Trophoblast cell (in vitro differentiated cells and primary cell): ENCODE data around the gene IFT80.

Source experiments
- DNase-seq, 2 donors: peaks; one replicate each; pipeline ENCODE4 v3.0.0-alpha.2; 2016
- H2AFZ ChIP-seq: 2 replicates; pipeline ENCODE4 v1.6.1; 2013; ENCODE audit warnings: low read length, moderate library complexity, mild to moderate bottlenecking; ENCODE audit not compliant: insufficient read depth, poor library complexity
- H2AK5ac ChIP-seq: 2 replicates; pipeline ENCODE4 v1.6.1; 2013; ENCODE audit warnings: mild to moderate bottlenecking, low read length
- H2BK120ac ChIP-seq: 2 replicates; pipeline ENCODE4 v1.6.1; 2013; ENCODE audit warnings: low read length, mild to moderate bottlenecking, moderate library complexity; ENCODE audit not compliant: insufficient read depth, poor library complexity
- H2BK12ac ChIP-seq: 2 replicates; pipeline ENCODE4 v1.6.1; 2013; ENCODE audit warnings: mild to moderate bottlenecking, low read length, moderate library complexity
- H2BK5ac ChIP-seq: 2 replicates; pipeline ENCODE4 v1.6.1; 2013; ENCODE audit warnings: low read length, low read depth, moderate library complexity, mild to moderate bottlenecking; ENCODE audit not compliant: poor library complexity
- H3K14ac ChIP-seq: 2 replicates; pipeline ENCODE4 v1.6.1; 2013; ENCODE audit warnings: mild to moderate bottlenecking, low read length
- H3K18ac ChIP-seq: 2 replicates; pipeline ENCODE4 v1.6.1; 2013; ENCODE audit warnings: mild to moderate bottlenecking, low read length
- H3K23ac ChIP-seq: 2 replicates; pipeline ENCODE4 v1.6.1; 2013; ENCODE audit warnings: low read length
- H3K27ac ChIP-seq: 2 replicates; pipeline ENCODE4 v1.5.1; 2013; ENCODE audit warnings: low read depth, mild to moderate bottlenecking, inconsistent platforms, low read length, moderate library complexity
- H3K27me3 ChIP-seq: 2 replicates; pipeline ENCODE4 v1.6.1; 2013; ENCODE audit warnings: inconsistent platforms, mild to moderate bottlenecking, low read length, moderate library complexity; ENCODE audit not compliant: insufficient read depth
- H3K36me3 ChIP-seq, 2 experiments: 1 replicate in 1 of 2; 2 replicates in 1 of 2; pipeline ENCODE4 v1.6.1; 2013; ENCODE audit warnings: low read length in 2 of 2, mild to moderate bottlenecking in 2 of 2, moderate library complexity in 1 of 2; ENCODE audit not compliant: insufficient read depth in 2 of 2, control insufficient read depth in 1 of 2
- H3K4ac ChIP-seq: 2 replicates; pipeline ENCODE4 v1.6.1; 2013; ENCODE audit warnings: low read depth, mild to moderate bottlenecking, low read length, moderate library complexity
- H3K4me1 ChIP-seq, 2 experiments: 1 replicate in 1 of 2; 2 replicates in 1 of 2; pipeline ENCODE4 v1.6.1; 2013; ENCODE audit warnings: low read length in 2 of 2, mild to moderate bottlenecking in 2 of 2, moderate library complexity in 1 of 2; ENCODE audit not compliant: insufficient read depth in 2 of 2, control insufficient read depth in 1 of 2
- H3K4me2 ChIP-seq: 2 replicates; pipeline ENCODE4 v1.6.1; 2013; ENCODE audit warnings: inconsistent platforms, mild to moderate bottlenecking, low read length, moderate library complexity
- H3K4me3 ChIP-seq: 2 replicates; pipeline ENCODE4 v1.5.1; 2013; ENCODE audit warnings: mild to moderate bottlenecking, low read depth, low read length, inconsistent platforms
- H3K79me1 ChIP-seq: one replicate; pipeline ENCODE4 v1.6.1; 2013; ENCODE audit warnings: low read length
- H3K79me2 ChIP-seq: 2 replicates; pipeline ENCODE4 v1.6.1; 2013; ENCODE audit warnings: low read length, mild to moderate bottlenecking; ENCODE audit not compliant: control insufficient read depth, insufficient read depth, poor library complexity
- H3K9ac ChIP-seq: 2 replicates; pipeline ENCODE4 v1.6.1; 2013; ENCODE audit warnings: mild to moderate bottlenecking, low read length
- H3K9me3 ChIP-seq: 2 replicates; pipeline ENCODE4 v1.6.1; 2013; ENCODE audit warnings: low read depth, mild to moderate bottlenecking, control low read depth, inconsistent platforms, low read length; ENCODE audit not compliant: insufficient read depth
- H4K12ac ChIP-seq: 2 replicates; pipeline ENCODE4 v1.6.1; 2013; ENCODE audit warnings: low read depth, mild to moderate bottlenecking, low read length, moderate library complexity
- H4K8ac ChIP-seq: 2 replicates; pipeline ENCODE4 v1.6.1; 2013; ENCODE audit warnings: low read depth, mild to moderate bottlenecking, low read length, moderate library complexity
- H4K91ac ChIP-seq: one replicate; pipeline ENCODE4 v1.6.1; 2013; ENCODE audit warnings: low read depth, mild to moderate bottlenecking, low read length, moderate library complexity
- whole genome bisulfite sequencing: extraction: QIAGEN DNeasy Blood & Tissue Kit; methylation state at CpG from one replicate; pipeline ENCODE4 v1.1.7; 2013; ENCODE audit warnings: missing lambda C conversion rate; ENCODE audit not compliant: insufficient read length, insufficient coverage; ENCODE audit errors: extremely low coverage; 5-methylcytosine and 5-hydroxymethylcytosine counted together

IFT80 gene

DNA sequence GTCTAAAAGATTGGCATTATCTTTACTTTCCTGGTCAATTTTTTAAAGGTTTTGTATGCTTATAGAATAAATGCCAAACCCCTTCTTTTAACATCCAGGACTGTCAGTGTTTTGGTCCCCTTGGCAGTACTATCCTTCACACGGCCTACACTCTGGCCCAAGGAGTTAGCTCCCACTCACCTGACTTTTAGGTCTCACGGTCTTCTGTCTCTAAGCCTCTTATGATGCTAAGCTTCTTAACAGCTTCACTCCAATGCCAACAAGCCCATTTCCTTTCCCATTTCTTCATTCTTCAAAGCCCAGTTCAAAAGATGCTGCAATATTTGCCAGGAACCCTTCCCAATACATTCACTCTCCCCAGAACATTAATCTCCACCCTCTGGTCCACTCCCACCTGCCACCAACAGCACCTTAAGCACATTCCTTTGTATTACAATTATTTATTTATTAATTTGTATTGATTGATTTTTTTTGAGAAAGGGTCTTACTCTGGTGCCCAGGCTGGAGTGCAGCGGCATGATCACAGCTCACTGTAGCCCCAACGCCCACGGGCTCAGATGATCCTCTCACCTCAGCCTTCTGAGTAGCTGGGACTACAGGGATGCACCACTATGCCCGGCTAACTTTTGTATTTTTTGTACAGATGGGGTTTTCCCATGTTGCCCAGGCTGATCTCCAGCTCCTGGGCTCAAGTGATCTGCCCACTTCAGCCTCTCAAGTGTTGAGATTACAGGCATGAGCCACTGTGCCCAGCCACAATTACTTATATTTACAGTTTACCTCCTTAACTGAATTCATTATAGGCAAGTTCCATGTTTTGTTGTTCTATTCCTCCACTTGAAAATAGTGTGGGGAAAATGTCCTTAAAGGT is 27.8 kb downstream of the IFT80 start:
- H3K9me3 ChIP-seq: no peaks in the 10 kb centered on the region
- no peak overlapping the region for H4K12ac ChIP-seq
- no peak for DNase-seq
- no peak overlapping the region for H3K4me3 ChIP-seq
- H3K4ac ChIP-seq: no peak overlapping the region
- no peak overlapping the region for H2BK120ac ChIP-seq
- no peaks in the 10 kb centered on the region for H3K4me1 ChIP-seq
- no CpG with 5 or more reads among the region's 6 CpGs for WGBS
- no peak overlapping the region for H3K9ac ChIP-seq
- no peak overlapping the region for H2BK12ac ChIP-seq
- no peak overlapping the region for H2AFZ ChIP-seq
- H3K18ac ChIP-seq: no peak overlapping the region
- no peak overlapping the region for H3K27ac ChIP-seq
- H3K79me1 ChIP-seq: no peaks in the 10 kb centered on the region
- no peaks in the 10 kb centered on the region for H3K79me2 ChIP-seq
- no peak overlapping the region for H4K91ac ChIP-seq
- no peak overlapping the region for H4K8ac ChIP-seq
- no peak overlapping the region for H3K23ac ChIP-seq
- no peak overlapping the region for H2AK5ac ChIP-seq
- no peak overlapping the region for H3K4me2 ChIP-seq
- peaks cover 2% of the 10 kb centered on the region in 2 experiments for H3K36me3 ChIP-seq
- no peak overlapping the region for H3K14ac ChIP-seq
- no peaks in the 10 kb centered on the region for H3K27me3 ChIP-seq
- H2BK5ac ChIP-seq: no peak overlapping the region

DNA sequence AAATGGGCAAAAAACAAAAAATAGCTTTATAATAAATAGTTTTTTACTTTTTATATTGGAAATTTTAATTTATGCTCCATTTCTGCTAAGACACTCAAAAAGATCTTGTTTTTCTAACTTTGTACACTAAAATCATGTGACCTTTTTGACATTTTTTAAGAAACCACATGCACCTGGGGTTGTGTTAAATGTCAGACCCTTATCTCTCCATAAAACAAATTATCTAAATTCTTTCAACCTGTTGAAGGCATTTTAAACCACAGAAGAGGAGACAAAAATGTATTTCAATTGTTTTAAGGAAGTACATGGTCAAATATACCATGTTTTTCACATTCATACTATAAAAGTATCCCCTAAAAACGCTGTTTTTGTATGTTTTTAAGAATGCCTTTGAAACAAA is 29.2 kb downstream of the IFT80 start:
- Histone ChIP-seq H3K4me1 (no peaks in the 10 kb centered on the region), H4K12ac (no peak overlapping the region), H3K27me3 (no peaks in the 10 kb centered on the region), H3K4me3 (no peak overlapping the region), H3K79me1 (no peaks in the 10 kb centered on the region), H3K36me3 (peaks cover 2% of the 10 kb centered on the region in 2 experiments), H3K14ac (no peak overlapping the region), H2BK12ac (no peak overlapping the region), H4K8ac (no peak overlapping the region), H2AFZ (no peak overlapping the region), H3K27ac (no peak overlapping the region), H2BK120ac (no peak overlapping the region), H3K18ac (no peak overlapping the region), H3K4ac (no peak overlapping the region), H3K9ac (no peak overlapping the region), H3K4me2 (no peak overlapping the region), H3K23ac (no peak overlapping the region), H3K79me2 (no peaks in the 10 kb centered on the region), H4K91ac (no peak overlapping the region), H2AK5ac (no peak overlapping the region), H3K9me3 (no peaks in the 10 kb centered on the region), H2BK5ac (no peak overlapping the region)
- DNase-seq: peak in 1 of 2 donors; percentile 61
- WGBS: no CpG with 5 or more reads among the region's 1 CpG

DNA sequence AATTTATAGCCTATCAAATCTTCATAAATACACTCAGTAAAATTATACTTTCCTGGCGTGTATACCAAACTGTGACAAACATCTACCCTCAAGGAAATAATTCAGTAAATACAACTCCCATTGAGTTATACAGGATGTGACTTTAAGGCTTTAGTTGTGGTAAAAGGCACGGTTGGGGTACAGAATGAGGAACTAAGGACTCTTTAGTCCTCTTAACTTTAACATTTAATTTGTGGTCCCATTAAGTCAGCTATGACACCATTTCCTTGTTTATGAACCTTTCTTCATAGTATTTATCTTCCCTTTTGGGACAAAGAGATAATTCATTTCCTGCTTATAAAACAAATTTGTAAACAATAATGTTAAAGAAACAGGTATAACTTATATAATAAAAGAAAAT is 30.2 kb downstream of the IFT80 start:
- no peak overlapping the region for H3K14ac ChIP-seq
- H3K79me1 ChIP-seq: no peaks in the 10 kb centered on the region
- no peaks in the 10 kb centered on the region for H3K27me3 ChIP-seq
- H3K4me2 ChIP-seq: no peak overlapping the region
- H3K9ac ChIP-seq: no peak overlapping the region
- H2AK5ac ChIP-seq: no peak overlapping the region
- no peak overlapping the region for H2AFZ ChIP-seq
- H3K4me3 ChIP-seq: no peak overlapping the region
- H3K4ac ChIP-seq: no peak overlapping the region
- no peaks in the 10 kb centered on the region for H3K9me3 ChIP-seq
- H3K23ac ChIP-seq: no peak overlapping the region
- H4K8ac ChIP-seq: no peak overlapping the region
- H4K12ac ChIP-seq: no peak overlapping the region
- WGBS: no CpG with 5 or more reads among the region's 2 CpGs
- no peaks in the 10 kb centered on the region for H3K4me1 ChIP-seq
- H2BK5ac ChIP-seq: no peak overlapping the region
- no peak overlapping the region for H2BK12ac ChIP-seq
- H3K79me2 ChIP-seq: no peaks in the 10 kb centered on the region
- no peak overlapping the region for H2BK120ac ChIP-seq
- no peak for DNase-seq
- peaks cover 2% of the 10 kb centered on the region in 2 experiments for H3K36me3 ChIP-seq
- no peak overlapping the region for H3K27ac ChIP-seq
- H4K91ac ChIP-seq: no peak overlapping the region
- no peak overlapping the region for H3K18ac ChIP-seq

DNA sequence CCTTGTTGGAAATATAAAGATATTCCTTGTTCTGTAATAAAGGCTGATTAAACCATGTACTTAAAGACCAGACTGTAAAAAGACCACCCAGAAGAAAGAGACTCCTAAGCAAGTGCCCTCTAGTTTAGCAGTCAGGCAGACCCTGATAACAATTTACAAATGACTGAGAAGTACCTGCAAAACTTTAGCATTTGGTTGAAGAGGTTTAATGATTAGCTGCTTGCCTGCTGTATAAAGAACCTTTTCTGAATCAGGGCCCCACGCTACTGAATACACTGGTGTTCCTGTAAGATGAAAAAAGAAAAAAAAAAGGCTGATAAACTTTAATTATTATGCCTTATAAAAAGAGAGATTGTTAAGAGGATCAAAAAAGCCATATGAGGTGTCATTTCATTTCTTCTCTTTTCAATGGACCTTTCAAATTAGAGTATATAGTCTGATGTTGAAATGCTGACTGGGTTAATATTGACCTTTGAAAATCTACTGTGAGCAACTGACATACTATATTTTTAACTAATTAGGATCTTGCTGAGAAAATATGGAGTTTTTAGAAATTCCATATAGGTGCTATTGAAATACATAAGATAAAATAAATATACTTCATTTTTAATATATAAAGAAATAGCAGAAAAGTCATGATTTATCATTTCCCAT is 33.0 kb downstream of the IFT80 start:
- Histone ChIP-seq H3K14ac (no peak overlapping the region), H2BK12ac (no peak overlapping the region), H3K4me2 (no peak overlapping the region), H2BK120ac (no peak overlapping the region), H3K18ac (no peak overlapping the region), H3K9me3 (no peaks in the 10 kb centered on the region), H2BK5ac (no peak overlapping the region), H3K4me1 (no peaks in the 10 kb centered on the region), H3K27me3 (no peaks in the 10 kb centered on the region), H3K9ac (no peak overlapping the region), H4K12ac (no peak overlapping the region), H4K91ac (no peak overlapping the region), H2AFZ (no peak overlapping the region), H3K27ac (no peak overlapping the region), H3K36me3 (no peaks in the 10 kb centered on the region), H2AK5ac (no peak overlapping the region), H3K23ac (no peak overlapping the region), H3K4ac (no peak overlapping the region), H3K79me2 (no peaks in the 10 kb centered on the region), H3K4me3 (no peak overlapping the region), H3K79me1 (no peaks in the 10 kb centered on the region), H4K8ac (no peak overlapping the region)
- no peak for DNase-seq
- WGBS: no CpG with 5 or more reads among the region's 1 CpG
